Activated CD4-positive, alpha-beta T cell treated with anti-CD3 and anti-CD28 coated beads, Interleukin-2, amount 50 U/mL, for 16 hours (primary cell): Measurements from ENCODE around the gene FEM1B.

ENCODE experiments used
- DNase-seq: peaks from one replicate; pipeline ENCODE4 v3.0.0-alpha.2; 2020

FEM1B gene

GRCh38 chr15:68259883-68260282, 17.7 kb upstream of the FEM1B start:
- no peak for DNase-seq

- DNase-seq: no peak
These were observed 16.3 kb upstream of the FEM1B start for GRCh38 chr15:68261241-68261640.

- DNase-seq: no peak
These were observed 15.6 kb upstream of the FEM1B start for GRCh38 chr15:68261980-68262379.

- DNase-seq: no peak
These were observed 14.8 kb upstream of the FEM1B start for GRCh38 chr15:68262514-68263356.

GRCh38 chr15:68264282-68264681, 13.3 kb upstream of the FEM1B start:
- DNase-seq: no peak

- DNase-seq: no peak
These were observed 12.5 kb upstream of the FEM1B start for GRCh38 chr15:68265081-68265480.

- no peak for DNase-seq
These were observed 11.9 kb upstream of the FEM1B start for GRCh38 chr15:68265674-68266073.

- DNase-seq: no peak
These were observed 9.1 kb upstream of the FEM1B start for GRCh38 chr15:68268405-68268804.

- no peak for DNase-seq
These were observed 5.6 kb upstream of the FEM1B start for GRCh38 chr15:68271854-68272471.

- no peak for DNase-seq
These were observed 4.7 kb upstream of the FEM1B start for GRCh38 chr15:68272721-68273271.

- DNase-seq: no peak
These were observed 3.2 kb upstream of the FEM1B start for GRCh38 chr15:68274201-68274848.

- DNase-seq: no peak
These were observed 2.3 kb upstream of the FEM1B start for GRCh38 chr15:68275165-68275746.

- no peak for DNase-seq
These were observed 877 bp upstream of the FEM1B start for GRCh38 chr15:68276668-68277067.

GRCh38 chr15:68277131-68277602, 378 bp upstream of the FEM1B start:
- DNase-seq: no peak

GRCh38 chr15:68278345-68278594, 725 bp downstream of the FEM1B start:
- DNase-seq: no peak

- DNase-seq: peak; percentile 16
These were observed 1.3 kb downstream of the FEM1B start for GRCh38 chr15:68278595-68279405.

- DNase-seq: no peak
These were observed 2.5 kb downstream of the FEM1B start for GRCh38 chr15:68279779-68280753.

GRCh38 chr15:68281008-68281407, 3.5 kb downstream of the FEM1B start:
- DNase-seq: no peak

GRCh38 chr15:68283401-68283800, 5.9 kb downstream of the FEM1B start:
- no peak for DNase-seq

GRCh38 chr15:68284616-68285258, 7.2 kb downstream of the FEM1B start:
- no peak for DNase-seq
